NCI-H1105 treated with DMSO at 0.1 percent for 48 hours (cell line): ENCODE measurements around the gene PTH1R.
"Not testable (repeated sequence)": the region's sequence is repeated elsewhere in the genome, so short reads cannot be mapped to it uniquely, and the experiment has no call there.

Source experiments
- DNase-seq: peaks from one replicate; lab custom pipeline; 2025; lab: John Stamatoyannopoulos, UW

The PTH1R gene

DNA sequence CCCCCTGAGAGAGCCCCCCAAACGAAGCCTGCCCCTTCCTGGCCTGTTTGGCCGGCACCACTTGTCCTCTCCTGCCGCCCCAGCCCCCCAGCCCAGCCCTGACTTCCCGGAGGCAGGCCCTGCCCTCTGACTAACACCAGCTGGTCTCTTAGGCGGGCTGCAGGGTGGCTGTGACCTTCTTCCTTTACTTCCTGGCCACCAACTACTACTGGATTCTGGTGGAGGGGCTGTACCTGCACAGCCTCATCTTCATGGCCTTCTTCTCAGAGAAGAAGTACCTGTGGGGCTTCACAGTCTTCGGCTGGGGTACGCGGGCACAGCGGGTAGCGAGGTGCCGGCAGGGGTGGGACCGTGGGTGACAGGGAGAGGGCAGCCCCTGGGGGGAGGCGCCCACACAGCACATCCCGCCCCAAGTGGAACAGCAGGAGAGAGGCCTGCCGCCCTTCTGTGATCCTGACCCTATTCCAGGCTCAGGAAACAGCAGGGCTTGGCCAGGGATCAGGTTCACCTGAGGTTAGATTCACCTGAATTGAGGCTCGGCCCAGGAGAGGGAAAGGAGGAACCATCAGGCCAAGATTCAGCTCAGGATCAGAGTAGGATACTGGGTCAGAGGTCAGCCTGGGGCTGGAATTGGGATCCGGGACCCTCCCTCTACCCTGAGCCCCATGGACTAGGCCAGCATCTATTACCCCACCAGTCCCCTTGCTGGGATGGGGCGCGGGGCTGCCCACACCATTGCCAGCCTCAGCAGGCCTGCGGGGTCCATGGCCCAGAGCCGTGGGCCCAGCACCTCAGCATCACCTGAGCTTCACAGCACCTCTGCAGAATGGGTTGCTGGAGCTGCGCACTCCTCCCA is 21.9 kb downstream of the PTH1R start:
- no peak for DNase-seq

DNA sequence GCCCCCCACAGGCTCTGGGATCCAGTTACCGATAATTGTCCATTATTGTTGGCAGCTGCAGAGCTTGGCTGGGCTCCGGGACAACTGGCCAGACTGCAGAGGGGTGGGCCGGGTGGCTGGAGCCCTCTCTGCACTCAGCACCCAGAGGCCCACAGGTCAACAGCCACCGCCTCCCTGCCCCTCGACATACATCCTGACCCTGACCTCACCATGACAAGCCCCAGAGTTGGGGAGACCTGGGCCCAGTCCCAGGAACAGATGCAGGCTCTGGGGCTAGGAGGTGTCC is 22.4 kb downstream of the PTH1R start:
- peak; percentile 5 for DNase-seq

GRCh38 chr3:46900356-46900755 is 22.8 kb downstream of the PTH1R start:
- no peak for DNase-seq

DNA sequence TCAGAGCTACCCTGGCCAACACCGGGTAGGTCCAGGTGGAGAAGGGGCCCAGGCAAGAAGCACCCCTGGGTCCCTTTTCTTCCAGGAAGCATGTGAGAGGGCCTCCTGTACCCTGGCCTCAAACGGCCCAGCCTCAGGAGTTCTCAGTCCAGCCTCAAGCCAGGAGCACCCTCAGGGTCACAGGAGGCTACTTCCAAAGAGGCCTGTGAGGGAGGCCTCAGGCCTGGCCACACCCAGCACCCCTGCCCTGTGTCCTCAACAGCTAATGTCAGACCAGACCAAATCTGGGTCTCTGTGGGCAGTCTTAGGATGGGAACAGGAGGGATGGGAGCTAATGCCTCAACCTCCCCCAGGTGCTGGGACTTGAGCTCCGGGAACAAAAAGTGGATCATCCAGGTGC is 23.5 kb downstream of the PTH1R start:
- DNase-seq: no peak

GRCh38 chr3:46901591-46902187 is 24.2 kb downstream of the PTH1R start:
- no peak for DNase-seq

DNA sequence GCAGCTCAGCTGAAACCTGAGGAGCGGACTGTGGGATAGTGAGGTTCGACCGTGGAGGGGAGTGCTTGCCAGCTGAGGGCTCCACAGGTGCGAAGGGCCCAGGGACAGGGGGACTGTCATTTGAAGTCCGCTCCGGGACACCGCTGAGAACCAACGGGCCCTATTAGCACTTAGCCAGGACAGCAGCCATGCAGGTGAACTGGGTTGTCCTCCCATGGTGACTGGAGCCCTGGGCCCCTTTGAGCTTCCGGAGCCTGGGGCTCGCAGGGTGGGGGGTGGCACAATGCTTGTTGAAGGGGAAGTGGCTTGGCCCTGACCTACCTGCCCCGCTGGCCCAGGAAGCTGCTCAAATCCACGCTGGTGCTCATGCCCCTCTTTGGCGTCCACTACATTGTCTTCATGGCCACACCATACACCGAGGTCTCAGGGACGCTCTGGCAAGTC is 24.7 kb downstream of the PTH1R start:
- no peak for DNase-seq

- DNase-seq: no peak
Measured at GRCh38 chr3:46903341-46904302, 26.1 kb downstream of the PTH1R start.

- DNase-seq: no peak
Measured at GRCh38 chr3:46904303-46905212, 27.0 kb downstream of the PTH1R start.

GRCh38 chr3:46905213-46905560 is 27.7 kb downstream of the PTH1R start:
- DNase-seq: no peak

DNA sequence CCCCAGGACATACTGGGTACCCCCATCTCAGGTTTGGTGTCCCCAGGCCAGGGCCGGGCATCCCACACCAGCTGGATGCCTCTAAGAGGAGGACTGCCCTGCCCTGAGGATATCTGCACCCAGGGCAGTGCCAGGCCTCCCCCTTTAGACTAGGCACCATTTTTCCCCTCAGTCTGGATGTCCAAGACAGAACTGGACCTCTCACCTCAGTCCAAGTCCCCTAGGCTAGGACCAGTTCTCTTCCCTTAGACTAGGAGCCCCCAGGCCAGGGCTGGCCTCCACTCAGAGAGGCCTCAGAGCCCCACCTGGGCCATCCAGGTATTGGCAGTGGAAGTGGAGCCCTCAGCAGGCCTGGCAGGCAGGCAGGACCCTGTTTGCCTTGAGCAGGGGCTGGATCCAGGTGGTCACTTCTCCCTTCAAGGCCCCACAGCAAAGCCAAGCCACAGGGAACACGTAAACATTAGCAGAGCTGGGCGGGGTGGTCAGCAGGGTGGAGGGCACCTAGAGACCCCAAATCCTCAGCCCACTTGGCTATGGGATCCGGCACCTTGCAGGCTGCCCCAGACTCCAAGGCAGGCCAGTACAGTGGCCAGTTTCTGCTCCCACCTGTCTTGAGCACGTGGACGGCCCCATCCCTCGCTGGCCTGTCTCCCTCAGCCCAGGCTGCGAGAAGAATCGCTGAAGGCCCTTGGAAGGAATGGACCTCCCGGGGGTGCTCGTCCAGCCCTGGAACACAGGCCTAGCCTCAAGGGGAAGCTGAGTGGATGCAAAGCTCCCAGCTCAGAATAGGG is 28.3 kb downstream of the PTH1R start:
- no peak for DNase-seq

DNA sequence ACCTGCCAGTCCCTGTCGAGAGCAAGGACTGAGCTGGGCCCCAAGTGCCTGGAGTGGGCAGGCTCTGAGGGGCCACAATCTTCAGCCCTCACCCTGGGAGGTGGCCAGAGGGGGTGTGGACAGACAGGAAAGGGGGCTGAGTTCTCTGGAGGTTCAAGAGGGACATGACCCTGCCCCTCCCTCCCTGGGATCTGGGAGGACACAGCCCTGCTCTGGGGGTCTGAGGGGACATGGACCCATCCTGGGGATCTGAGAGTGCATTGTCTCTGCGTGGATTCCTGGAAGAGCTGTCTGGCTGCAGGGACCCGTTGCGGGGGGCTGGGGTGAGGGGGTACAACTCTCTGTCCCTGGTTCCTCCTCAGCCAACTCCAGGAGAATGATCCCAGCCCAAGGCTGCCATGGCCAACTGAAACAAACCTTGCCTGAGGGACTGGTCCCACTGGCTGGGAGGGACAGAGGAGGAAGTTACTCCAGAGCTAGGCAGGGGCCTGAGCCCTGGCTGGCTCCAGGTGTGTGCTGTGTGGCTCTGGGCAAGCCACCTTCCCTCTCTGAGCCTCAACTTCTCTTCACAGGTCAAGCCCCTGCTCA is 29.0 kb downstream of the PTH1R start:
- no peak for DNase-seq

- DNase-seq: no peak
Measured at GRCh38 chr3:46907271-46907670, 29.8 kb downstream of the PTH1R start.

- no peak for DNase-seq
Measured at GRCh38 chr3:46907960-46908293, 30.4 kb downstream of the PTH1R start.

DNA sequence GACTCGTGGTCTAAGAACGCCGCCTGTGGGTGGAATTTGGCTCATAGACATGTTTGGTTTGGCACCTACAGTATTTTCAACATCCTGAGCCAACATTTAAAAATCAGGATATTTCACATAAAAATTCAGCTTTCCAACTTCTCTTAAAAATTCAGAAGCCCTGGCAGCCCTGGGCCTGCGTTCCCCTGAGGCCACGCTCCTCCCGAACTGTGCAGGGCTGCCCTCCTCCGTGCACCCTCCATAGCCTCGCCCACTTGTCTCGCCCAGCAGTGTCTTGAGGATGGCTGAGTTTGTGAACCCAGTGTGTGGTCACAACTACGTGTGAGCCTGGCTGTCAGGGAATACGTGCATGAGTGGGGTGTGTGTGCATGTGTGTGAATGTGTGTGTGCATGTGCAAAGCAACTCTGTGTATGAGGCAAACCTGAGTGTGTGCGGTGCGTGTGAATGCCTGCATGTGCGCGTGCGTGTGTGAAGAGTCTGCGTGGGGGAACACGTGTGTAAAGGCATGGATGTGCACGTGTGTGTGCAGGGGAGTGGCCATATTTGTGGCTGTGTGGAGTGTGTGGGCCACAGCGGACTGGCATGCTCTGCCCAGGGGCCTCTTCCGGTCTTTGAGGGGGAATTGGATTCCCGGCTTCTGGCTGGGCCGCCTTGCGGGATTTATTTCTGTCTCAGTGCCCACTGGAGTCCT is 30.9 kb downstream of the PTH1R start:
- DNase-seq: no peak

GRCh38 chr3:46908986-46909534 is 31.5 kb downstream of the PTH1R start:
- DNase-seq: no peak

GRCh38 chr3:46909535-46910161 is 32.1 kb downstream of the PTH1R start:
- DNase-seq: peak; percentile 56

GRCh38 chr3:46910166-46910760 is 32.7 kb downstream of the PTH1R start:
- DNase-seq: no peak

GRCh38 chr3:46910914-46911313 is 33.4 kb downstream of the PTH1R start:
- not testable (repeated sequence) for DNase-seq

- DNase-seq: no peak
Measured at GRCh38 chr3:46912986-46913385, 35.5 kb downstream of the PTH1R start.
